GM21390 (cell line): ENCODE measurements around the gene YBX2.
"Not testable (repeated sequence)": the region's sequence is repeated elsewhere in the genome, so short reads cannot be mapped to it uniquely, and the experiment has no call there.

ENCODE experiments used
- ATAC-seq: cut with Tn5 transposase; IDR thresholded peaks from one replicate; pipeline ENCODE4 v1.9.1; 2021; ENCODE audit not compliant: unreplicated experiment

Gene YBX2

DNA sequence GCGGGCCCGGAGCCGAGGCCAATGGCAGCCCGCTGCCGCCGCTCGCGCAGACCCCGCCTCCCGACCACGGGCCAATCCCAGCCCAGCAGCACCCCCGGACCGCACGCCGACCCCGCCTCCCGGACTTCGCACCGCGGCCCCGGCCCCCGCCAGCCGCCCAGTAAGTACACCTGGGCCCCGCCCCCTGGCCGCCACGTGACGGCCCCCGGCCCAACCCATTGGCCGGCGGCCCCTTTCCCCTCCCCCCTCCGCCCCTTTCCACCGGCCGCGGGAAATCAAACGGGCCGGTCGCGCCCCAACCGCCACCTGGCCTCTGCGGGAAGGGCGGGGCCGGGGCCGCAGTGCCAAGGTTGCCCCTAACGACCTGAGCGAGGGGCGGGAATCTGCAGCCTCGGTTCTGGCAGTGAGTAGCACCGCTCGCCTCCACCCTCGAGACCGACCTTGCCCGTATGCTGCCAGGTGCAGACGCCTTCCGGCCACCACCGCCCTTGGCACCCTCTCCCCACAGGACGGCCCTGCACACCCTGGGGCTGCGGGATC, at the start of gene YBX2:
Gene YBX2 (minus strand): TSS at position 26 of the 540 bp plus-strand sequence. CDS start 139 bp downstream, outside the sequence.
- ATAC-seq, result no peak

- no peak for ATAC-seq
Measured at GRCh38 chr17:7343250-7343649, 48.8 kb upstream of the YBX2 start.

GRCh38 chr17:7341842-7342241, 47.4 kb upstream of the YBX2 start:
- ATAC-seq, result no peak

GRCh38 chr17:7340179-7340578, 45.7 kb upstream of the YBX2 start:
- no peak for ATAC-seq

DNA sequence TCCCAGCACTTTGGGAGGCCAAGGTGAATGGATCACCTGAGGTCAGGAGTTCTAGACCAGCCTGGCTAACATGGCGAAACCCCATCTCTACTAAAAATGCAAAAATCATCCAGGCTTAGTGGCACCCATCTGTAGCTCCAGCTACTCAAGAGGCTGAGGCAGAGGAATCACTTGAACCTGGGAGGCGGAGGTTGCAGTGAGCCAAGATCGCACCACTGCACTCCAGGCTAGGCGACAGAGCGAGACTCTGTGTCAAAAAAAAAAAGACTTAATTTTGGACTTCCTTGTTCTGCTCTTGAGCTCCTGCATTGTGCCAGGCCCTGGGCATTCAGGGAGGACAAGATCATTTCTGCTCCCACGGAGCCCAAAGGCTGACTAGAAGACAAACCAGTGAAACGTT, 43.2 kb upstream of the YBX2 start:
- not testable (repeated sequence) for ATAC-seq

GRCh38 chr17:7336240-7337175, 42.1 kb upstream of the YBX2 start, which contains the start of gene ACAP1:
Gene ACAP1, plus strand, starts transcription at chr17:7336529. Its CDS starts 206 bp downstream, at chr17:7336735.
- ATAC-seq, result no peak

- ATAC-seq, result not testable (repeated sequence)
Measured at GRCh38 chr17:7335765-7336164, 41.3 kb upstream of the YBX2 start.

DNA sequence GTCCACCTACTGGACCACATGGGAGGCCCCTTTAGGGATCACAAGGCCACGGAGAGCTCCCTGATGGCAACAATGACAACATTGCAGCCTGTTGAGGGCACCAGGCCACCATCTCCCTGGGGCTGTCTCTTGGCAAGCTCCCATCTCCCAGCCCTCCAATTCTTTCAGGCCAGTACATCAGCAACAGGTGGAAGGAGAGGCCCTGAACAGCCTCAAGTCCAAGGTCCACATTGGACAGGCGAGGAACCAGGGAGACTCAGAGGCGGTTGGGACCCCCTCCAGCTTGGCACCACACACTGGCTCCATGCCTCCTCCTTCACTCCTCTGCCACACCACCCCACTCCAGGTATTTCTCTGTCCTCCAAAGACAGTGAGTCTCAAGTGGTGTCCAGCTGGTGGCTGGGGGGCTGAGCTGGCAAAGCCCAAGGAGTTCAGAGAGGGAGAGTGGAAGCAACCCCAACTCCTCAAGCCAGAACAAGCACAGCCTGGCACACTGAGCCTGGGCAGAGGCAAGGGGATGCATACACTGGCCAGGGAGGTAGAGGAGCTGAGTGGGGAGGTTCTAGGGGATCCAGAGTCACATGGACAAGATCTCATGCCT, 40.6 kb upstream of the YBX2 start:
- ATAC-seq, result no peak

GRCh38 chr17:7332600-7333069, 38.2 kb upstream of the YBX2 start:
- not testable (repeated sequence) for ATAC-seq

- ATAC-seq, result no peak
Measured at GRCh38 chr17:7332111-7332510, 37.7 kb upstream of the YBX2 start.

- ATAC-seq, result no peak
Measured at GRCh38 chr17:7330638-7331015, 36.2 kb upstream of the YBX2 start.

- peak; percentile 39 for ATAC-seq
Measured at GRCh38 chr17:7329997-7330637, 35.7 kb upstream of the YBX2 start.

GRCh38 chr17:7329374-7329996, 35.0 kb upstream of the YBX2 start:
- ATAC-seq, result peak; percentile 54

- no peak for ATAC-seq
Measured at GRCh38 chr17:7328840-7329373, 34.5 kb upstream of the YBX2 start, which contains the start of gene NEURL4. Gene NEURL4, minus strand, starts transcription at chr17:7329335. Its CDS starts 23 bp downstream, at chr17:7329312.

DNA sequence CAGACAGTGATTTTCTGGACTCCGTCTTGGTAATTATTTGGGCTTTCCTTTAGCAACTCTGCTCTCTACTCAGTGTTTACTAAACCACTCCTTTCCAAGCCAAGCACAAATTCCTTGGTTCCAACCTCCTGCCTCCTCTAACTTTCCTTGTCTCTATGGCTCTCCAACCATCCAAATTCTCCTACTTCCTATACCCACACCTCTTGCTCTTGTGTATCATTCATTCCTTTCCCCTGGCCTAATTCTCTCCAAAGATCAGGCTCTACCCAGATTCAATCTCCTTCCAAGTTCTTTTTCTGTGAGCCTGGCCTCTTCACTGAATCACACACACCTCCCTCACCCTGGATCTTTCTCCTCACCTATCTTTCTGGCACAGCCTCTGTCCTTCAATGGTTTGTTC, 33.6 kb upstream of the YBX2 start:
- ATAC-seq, result no peak

DNA sequence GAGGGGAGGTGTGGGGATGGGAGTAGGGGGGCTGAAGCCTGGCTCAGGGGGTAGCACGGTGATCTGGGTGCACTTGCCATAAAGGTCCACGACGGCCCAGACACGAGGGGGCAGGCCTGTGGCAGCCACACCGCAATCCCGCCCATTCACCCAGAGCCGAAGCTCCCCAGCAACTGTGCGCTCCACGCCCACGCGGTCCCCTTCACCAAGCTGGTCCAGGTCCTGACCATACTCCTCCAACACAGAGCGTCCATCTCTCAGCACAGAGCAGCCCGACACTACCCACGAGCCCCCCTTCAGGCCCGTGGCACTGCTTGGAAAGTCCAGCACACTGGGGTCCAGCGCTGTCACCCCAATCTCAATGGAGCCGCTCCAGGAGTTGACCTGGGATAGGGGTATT, 33.1 kb upstream of the YBX2 start:
- ATAC-seq, result no peak

GRCh38 chr17:7327056-7327455, 32.6 kb upstream of the YBX2 start:
- no peak for ATAC-seq

- no peak for ATAC-seq
Measured at GRCh38 chr17:7326186-7326585, 31.7 kb upstream of the YBX2 start.

GRCh38 chr17:7325031-7325528, 30.6 kb upstream of the YBX2 start:
- no peak for ATAC-seq

GRCh38 chr17:7324438-7324779, 30.0 kb upstream of the YBX2 start:
- ATAC-seq, result no peak
